IMR-90 (cell line): Measurements from ENCODE around the gene HNRNPAB. TPM values are rescaled to one million over a fixed set of nuclear protein-coding genes. Genes with fewer than 3 reads are reported as not detected.

Experiments
- ATAC-seq: fragments of 200-7000 bp; cut with Tn5 transposase; 2 replicates; pipeline ENCODE4 v1.9.1; 2020; ENCODE audit warnings: low read depth, mild to moderate bottlenecking, moderate library complexity
- BruUV-seq: library from RNA; stranded (reverse); fragments of 400-500 nt; replicated peaks from 2 replicates; lab custom pipeline; 2021; lab: Mats Ljungman, UMichigan
- CTCF ChIA-PET: fragments of 300-600 bp; formaldehyde crosslinking; extraction: SDS; loops from one replicate; lab custom pipeline; 2021; ENCODE audit warnings: antibody characterized with exemption; lab: Yijun Ruan, JAX
- POLR2A ChIA-PET: fragments of 300-600 bp; sonication (Branson Sonifier 250); formaldehyde crosslinking; loops from one replicate; lab custom pipeline; 2022; ENCODE audit warnings: antibody characterized with exemption; ENCODE audit not compliant: unreplicated experiment; lab: Charles Lee
- DNase-seq: peaks from one replicate; pipeline ENCODE4 v3.0.0; 2013
- H2AFZ ChIP-seq: replicated peaks from 2 replicates; pipeline ENCODE3; 2013; ENCODE audit warnings: low read length, mild to moderate bottlenecking; ENCODE audit not compliant: poor library complexity
- H2AK5ac ChIP-seq: 2 replicates; pipeline ENCODE4 v1.6.1; 2013; ENCODE audit warnings: low read depth, low read length, inconsistent platforms
- H2AK9ac ChIP-seq: replicated peaks from 2 replicates; pipeline ENCODE3; 2013; ENCODE audit warnings: mild to moderate bottlenecking, low read depth, low read length, moderate library complexity; ENCODE audit not compliant: poor library complexity
- H2BK120ac ChIP-seq: 2 replicates; pipeline ENCODE4 v1.6.1; 2013; ENCODE audit warnings: low read depth, low read length, inconsistent platforms
- H2BK15ac ChIP-seq: 3 replicates; pipeline ENCODE4 v1.6.1; 2013; ENCODE audit warnings: low read depth, low read length, inconsistent platforms
- H2BK20ac ChIP-seq: 2 replicates; pipeline ENCODE4 v1.6.1; 2013; ENCODE audit warnings: low read depth, mild to moderate bottlenecking, inconsistent platforms, low read length, moderate library complexity
- H2BK5ac ChIP-seq: 2 replicates; pipeline ENCODE4 v1.6.1; 2013; ENCODE audit warnings: mild to moderate bottlenecking, low read depth, low read length, inconsistent platforms; ENCODE audit not compliant: poor library complexity, severe bottlenecking
- H3K14ac ChIP-seq: replicated peaks from 2 replicates; pipeline ENCODE4 v1.6.1; 2013; ENCODE audit warnings: low read depth, low read length, inconsistent platforms
- H3K18ac ChIP-seq: 2 replicates; pipeline ENCODE4 v1.6.1; 2013; ENCODE audit warnings: low read depth, low read length, control low read depth
- H3K23ac ChIP-seq: 2 replicates; pipeline ENCODE4 v1.6.1; 2013; ENCODE audit warnings: low read depth, low read length, inconsistent platforms
- H3K27ac ChIP-seq: 2 replicates; pipeline ENCODE4 v1.5.1; 2013; ENCODE audit warnings: mild to moderate bottlenecking, control low read depth, low read length; ENCODE audit not compliant: insufficient read depth
- H3K27me3 ChIP-seq: 2 replicates; pipeline ENCODE4 v1.6.1; 2013; ENCODE audit warnings: low read length; ENCODE audit not compliant: control insufficient read depth, insufficient read depth
- H3K36me3 ChIP-seq: 2 replicates; pipeline ENCODE4 v1.6.1; 2013; ENCODE audit warnings: low read length, mixed read lengths; ENCODE audit not compliant: control insufficient read depth, insufficient read depth
- H3K4ac ChIP-seq: 2 replicates; pipeline ENCODE4 v1.6.1; 2013; ENCODE audit warnings: low read depth, low read length, inconsistent platforms
- H3K4me1 ChIP-seq: 2 replicates; pipeline ENCODE4 v1.6.1; 2013; ENCODE audit warnings: low read length, mixed read lengths; ENCODE audit not compliant: control insufficient read depth, insufficient read depth
- H3K4me2 ChIP-seq: 2 replicates; pipeline ENCODE4 v1.6.1; 2013; ENCODE audit warnings: low read depth, mild to moderate bottlenecking, control low read depth, low read length, moderate library complexity
- H3K4me3 ChIP-seq: 2 replicates; pipeline ENCODE4 v1.5.1; 2013; ENCODE audit warnings: low read depth, mild to moderate bottlenecking, control low read depth, low read length, moderate library complexity; ENCODE audit not compliant: insufficient read depth
- H3K56ac ChIP-seq: 2 replicates; pipeline ENCODE4 v1.6.1; 2013; ENCODE audit warnings: low read length, inconsistent platforms; ENCODE audit not compliant: insufficient read depth; ENCODE audit errors: extremely low read depth
- H3K79me1 ChIP-seq, 2 experiments: 2 replicates each; pipeline ENCODE4 v1.6.1; 2013; ENCODE audit warnings: low read length in 2 of 2, inconsistent platforms in 1 of 2, low read depth in 1 of 2
- H3K9ac ChIP-seq: 2 replicates; pipeline ENCODE4 v1.6.1; 2013; ENCODE audit warnings: low read depth, low read length, control low read depth
- H3K9me1 ChIP-seq: 2 replicates; pipeline ENCODE4 v1.6.1; 2013; ENCODE audit warnings: low read length, inconsistent platforms; ENCODE audit not compliant: insufficient read depth
- H3K9me3 ChIP-seq: 2 replicates; pipeline ENCODE4 v1.6.1; 2013; ENCODE audit warnings: low read length; ENCODE audit not compliant: control insufficient read depth, insufficient read depth
- H4K20me1 ChIP-seq: 2 replicates; pipeline ENCODE4 v1.6.1; 2013; ENCODE audit warnings: low read length, inconsistent platforms; ENCODE audit not compliant: insufficient read depth
- H4K5ac ChIP-seq: 2 replicates; pipeline ENCODE4 v1.6.1; 2013; ENCODE audit warnings: mild to moderate bottlenecking, low read depth, low read length, control low read depth
- H4K8ac ChIP-seq, 2 experiments: 2 replicates each; pipeline ENCODE4 v1.6.1; 2013; ENCODE audit warnings: low read depth in 2 of 2, low read length in 2 of 2, control low read depth in 1 of 2, inconsistent platforms in 1 of 2
- H4K91ac ChIP-seq: 2 replicates; pipeline ENCODE4 v1.6.1; 2013; ENCODE audit warnings: low read depth, low read length, inconsistent platforms; ENCODE audit not compliant: insufficient read depth
- CEBPB ChIP-seq: IDR thresholded peaks from 2 replicates; pipeline ENCODE4 v1.6.1; 2012; ENCODE audit warnings: low read depth, low read length, improper control_type of control experiment
- CTCF ChIP-seq: conservative IDR thresholded peaks from 2 replicates; pipeline ENCODE4 v1.5.1; 2012; ENCODE audit warnings: mild to moderate bottlenecking, low read depth, low read length, improper control_type of control experiment
- ELK1 ChIP-seq: fragments of 150-350 bp; IDR thresholded peaks from 2 replicates; pipeline ENCODE4 v1.6.1; 2016; ENCODE audit warnings: low read depth, mild to moderate bottlenecking, low read length, moderate library complexity, borderline replicate concordance
- MAZ ChIP-seq: IDR thresholded peaks from 2 replicates; pipeline ENCODE4 v1.6.1; 2012; ENCODE audit warnings: low read depth, mild to moderate bottlenecking, low read length, improper control_type of control experiment, moderate library complexity, borderline replicate concordance
- POLR2A ChIP-seq: IDR thresholded peaks from 2 replicates; pipeline ENCODE4 v1.6.1; 2012; ENCODE audit warnings: mild to moderate bottlenecking, low read depth, low read length
- RAD21 ChIP-seq: IDR thresholded peaks from 2 replicates; pipeline ENCODE4 v1.6.1; 2012; ENCODE audit warnings: low read length, improper control_type of control experiment
- RCOR1 ChIP-seq: IDR thresholded peaks from 2 replicates; pipeline ENCODE4 v1.6.1; 2012; ENCODE audit warnings: mild to moderate bottlenecking, low read length, improper control_type of control experiment; ENCODE audit not compliant: insufficient replicate concordance
- RFX5 ChIP-seq: IDR thresholded peaks from 2 replicates; pipeline ENCODE4 v1.8.0; 2012; ENCODE audit warnings: low read depth, mild to moderate bottlenecking, low read length, moderate library complexity
- USF2 ChIP-seq: fragments of 150-350 bp; IDR thresholded peaks from 2 replicates; pipeline ENCODE4 v1.6.1; 2017; ENCODE audit warnings: mild to moderate bottlenecking, antibody characterized with exemption, low read length, low read depth
- WGBS, 2 experiments: methylation state at CpG; one replicate each; pipeline versions ENCODE4 v1.1.5 to v1.1.7; 2013; ENCODE audit warnings: missing lambda C conversion rate in 2 of 2; ENCODE audit not compliant: insufficient read length in 1 of 2; ENCODE audit errors: extremely low coverage in 2 of 2; 5-methylcytosine and 5-hydroxymethylcytosine counted together
- dilution Hi-C: fragments of 300-500 bp; cut with HindIII; formaldehyde crosslinking; loops from one replicate; pipeline ENCODE4 v1.14.3; 2018; ENCODE audit warnings: low sequenced_read_pairs; ENCODE audit not compliant: unreplicated experiment
- in situ Hi-C: fragments of 300-500 bp; cut with MboI; formaldehyde crosslinking; loops from 3 replicates; pipeline ENCODE4 v1.14.3; 2019; ENCODE audit warnings: low sequenced_read_pairs, inconsistent platforms, mixed read lengths
- intact Hi-C: fragments of 100-400 bp; cut with micrococcal nuclease; formaldehyde crosslinking; loops from 2 replicates; pipeline ENCODE4 v1.10.0; 2022
- polyA plus RNA-seq, 3 experiments: library from polyadenylated mRNA; depleted of rRNA; stranded (reverse); fragments of >200 nt; gene quantifications; 2 replicates each; pipeline ENCODE4 v1.2.3, GENCODE V29; 2012; ENCODE audit warnings: low replicate concordance in 1 of 3
- total RNA-seq: library from RNA; depleted of rRNA; stranded (reverse); fragments of >200 nt; gene quantifications from 2 replicates; pipeline ENCODE4 v1.2.3, GENCODE V29; 2012

The HNRNPAB gene
- total and polyA plus RNA-seq, 2 of the 4 experiments (the other 2 are of a cell fraction), result 32.1 to 128 TPM

- no TSS peak for BruUV-seq
- no peaks in the 10 kb centered on the region for H3K36me3 ChIP-seq
- no peak overlapping the region for H2BK15ac ChIP-seq
- ChIA-PET POLR2A (no interaction called here), CTCF (no interaction called here)
- DNase-seq (no peak), ATAC-seq (no peak)
- no peak overlapping the region for H2BK120ac ChIP-seq
- H3K9me1 ChIP-seq, result no peaks in the 10 kb centered on the region
- H4K8ac ChIP-seq, result no peak overlapping the region
- no peaks in the 10 kb centered on the region for H3K79me1 ChIP-seq
- TF ChIP-seq CTCF (no peak), POLR2A (no peak), MAZ (no peak), RFX5 (no peak), ELK1 (no peak), CEBPB (no peak), USF2 (no peak), RAD21 (no peak), RCOR1 (no peak)
- no peak overlapping the region for H3K4me2 ChIP-seq
- no peak overlapping the region for H3K4me3 ChIP-seq
- no peak overlapping the region for H4K5ac ChIP-seq
- no peak overlapping the region for H3K14ac ChIP-seq
- H3K27me3 ChIP-seq, result peaks cover 23% of the 10 kb centered on the region; the same call in 1 of the 2 replicates
- no peak overlapping the region for H3K18ac ChIP-seq
- H2AK9ac ChIP-seq, result no peak overlapping the region
- H3K23ac ChIP-seq, result no peak overlapping the region
- intact Hi-C loops, result no loop called here
- H2BK20ac ChIP-seq, result no peak overlapping the region
- H3K27ac ChIP-seq, result no peak overlapping the region
- H2AFZ ChIP-seq, result no peak overlapping the region
- H3K9ac ChIP-seq, result no peak overlapping the region
- H3K56ac ChIP-seq, result no peak overlapping the region
- H2BK5ac ChIP-seq, result no peak overlapping the region
- peaks cover 5% of the 10 kb centered on the region; the same call in 1 of the 2 replicates for H3K9me3 ChIP-seq
- H3K4me1 ChIP-seq, result no peaks in the 10 kb centered on the region
- dilution Hi-C loops, result no loop called here
- no peak overlapping the region for H2AK5ac ChIP-seq
- H4K91ac ChIP-seq, result no peak overlapping the region
- no peak overlapping the region for H3K4ac ChIP-seq
- WGBS, 2 experiments, result 80% methylated on average over 2 of the region's 7 CpGs; no CpG with 5 or more reads in 1 of the 2 experiments
- no peaks in the 10 kb centered on the region for H4K20me1 ChIP-seq
- in situ Hi-C loops, result no loop called here
These were observed 11.5 kb upstream of the HNRNPAB start for GRCh38 chr5:178192787-178193186.
